Measurements from ENCODE around the gene MYO16.

MYO16 gene

DNA sequence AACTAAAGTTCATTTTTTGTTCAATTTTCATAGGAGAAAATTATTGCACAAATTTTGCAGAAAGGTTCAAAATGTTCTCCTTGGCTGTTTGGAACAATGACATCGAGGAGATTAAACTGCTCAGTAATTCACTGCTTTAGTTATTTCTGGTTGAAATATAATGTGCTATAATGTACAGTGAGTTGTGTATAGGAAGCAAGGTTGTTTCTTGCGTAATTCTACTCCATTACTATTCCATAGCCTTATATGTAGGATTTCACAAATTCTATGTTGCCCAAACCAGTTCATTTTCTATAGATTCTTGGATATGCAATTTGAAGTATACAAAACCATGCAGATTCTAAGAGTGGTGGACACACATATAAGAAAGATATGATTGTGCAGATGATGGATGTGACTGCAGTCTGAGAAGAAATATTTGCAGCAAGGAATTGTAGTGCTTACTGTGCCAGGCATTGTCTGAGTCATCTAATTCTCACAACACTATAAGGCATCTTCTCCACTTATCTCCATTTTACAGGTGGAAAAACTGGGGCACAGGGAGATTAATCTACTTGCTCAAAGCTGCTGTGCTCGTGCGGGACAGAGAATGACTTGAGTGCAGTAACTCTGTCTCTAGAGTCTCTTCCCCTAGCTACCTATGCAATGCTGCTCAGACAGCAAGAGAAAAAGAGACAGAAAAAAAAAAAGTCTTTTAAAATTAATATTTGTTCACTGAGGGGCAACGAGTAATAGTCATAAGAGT, 515.5 kb downstream of the MYO16 start:
- no peaks in the 10 kb centered on the region for H3K36me3 ChIP-seq

DNA sequence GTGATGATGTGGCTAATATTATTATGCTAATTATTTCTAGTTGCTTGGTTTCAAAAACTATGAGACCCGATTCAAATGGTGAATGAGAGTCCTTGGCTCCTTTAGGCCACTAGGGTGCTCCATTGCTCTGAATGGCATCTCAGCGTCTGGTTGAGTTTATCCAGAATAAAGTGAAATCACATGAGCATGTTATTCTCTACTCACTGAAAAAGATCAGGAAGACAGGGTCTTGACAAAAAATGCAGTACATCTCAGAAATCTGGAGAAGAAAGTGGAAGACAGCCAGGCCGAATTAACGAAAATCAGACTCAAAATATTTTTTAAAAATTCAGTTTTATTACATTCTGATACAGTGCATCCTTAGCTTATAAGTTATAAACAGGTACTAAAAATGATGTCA, 516.2 kb downstream of the MYO16 start:
- DNase-seq = peak; percentile 57
- Histone ChIP-seq H3K9me3 (no peaks in the 10 kb centered on the region), H3K27me3 (no peaks in the 10 kb centered on the region), H3K4me3 (ENCODE audit: low read depth, low read length) (no peak overlapping the region), H3K36me3 (no peaks in the 10 kb centered on the region), H3K4me1 (no peaks in the 10 kb centered on the region)
- TF ChIP-seq, protein P1, sequence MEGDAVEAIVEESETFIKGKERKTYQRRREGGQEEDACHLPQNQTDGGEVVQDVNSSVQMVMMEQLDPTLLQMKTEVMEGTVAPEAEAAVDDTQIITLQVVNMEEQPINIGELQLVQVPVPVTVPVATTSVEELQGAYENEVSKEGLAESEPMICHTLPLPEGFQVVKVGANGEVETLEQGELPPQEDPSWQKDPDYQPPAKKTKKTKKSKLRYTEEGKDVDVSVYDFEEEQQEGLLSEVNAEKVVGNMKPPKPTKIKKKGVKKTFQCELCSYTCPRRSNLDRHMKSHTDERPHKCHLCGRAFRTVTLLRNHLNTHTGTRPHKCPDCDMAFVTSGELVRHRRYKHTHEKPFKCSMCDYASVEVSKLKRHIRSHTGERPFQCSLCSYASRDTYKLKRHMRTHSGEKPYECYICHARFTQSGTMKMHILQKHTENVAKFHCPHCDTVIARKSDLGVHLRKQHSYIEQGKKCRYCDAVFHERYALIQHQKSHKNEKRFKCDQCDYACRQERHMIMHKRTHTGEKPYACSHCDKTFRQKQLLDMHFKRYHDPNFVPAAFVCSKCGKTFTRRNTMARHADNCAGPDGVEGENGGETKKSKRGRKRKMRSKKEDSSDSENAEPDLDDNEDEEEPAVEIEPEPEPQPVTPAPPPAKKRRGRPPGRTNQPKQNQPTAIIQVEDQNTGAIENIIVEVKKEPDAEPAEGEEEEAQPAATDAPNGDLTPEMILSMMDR (IDR thresholded peaks at IDR 0.05; ENCODE audit: low read depth, low read length) = peak; percentile 97

More for the DNA sequence above, 515.5 kb downstream of the MYO16 start:
- no peak for DNase-seq
- no peaks in the 10 kb centered on the region for H3K27me3 ChIP-seq
- H3K4me3 ChIP-seq (ENCODE audit: low read depth, low read length) = no peak overlapping the region
- no peaks in the 10 kb centered on the region for H3K9me3 ChIP-seq
- TF ChIP-seq, protein P1 (IDR thresholded peaks at IDR 0.05; ENCODE audit: low read depth, low read length) = no peak
- no peaks in the 10 kb centered on the region for H3K4me1 ChIP-seq

DNA sequence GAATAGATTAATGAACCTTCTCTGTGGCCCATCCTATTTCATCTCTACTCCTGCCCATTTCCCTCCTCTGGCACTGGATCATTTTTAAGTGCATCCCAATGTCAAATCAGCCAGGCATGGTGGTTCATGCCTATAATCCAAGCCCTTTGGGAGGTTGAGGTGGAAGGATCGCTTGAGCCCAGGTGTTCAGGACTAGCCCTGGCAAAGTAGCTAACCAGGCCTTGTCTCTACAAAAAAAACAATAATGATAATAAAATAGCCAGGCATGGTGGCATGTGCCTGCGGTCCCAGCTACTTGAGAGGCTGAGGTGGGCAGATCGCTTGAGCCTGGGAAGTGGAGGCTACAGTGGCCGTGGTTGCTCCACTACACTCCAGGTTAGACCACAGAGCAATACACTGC, 517.0 kb downstream of the MYO16 start:
- H3K36me3 ChIP-seq = no peaks in the 10 kb centered on the region
- TF ChIP-seq, protein P1 (IDR thresholded peaks at IDR 0.05; ENCODE audit: low read depth, low read length) = no peak
- H3K9me3 ChIP-seq = no peaks in the 10 kb centered on the region
- H3K4me3 ChIP-seq (ENCODE audit: low read depth, low read length) = no peak overlapping the region
- no peaks in the 10 kb centered on the region for H3K4me1 ChIP-seq
- no peak for DNase-seq
- no peaks in the 10 kb centered on the region for H3K27me3 ChIP-seq

DNA sequence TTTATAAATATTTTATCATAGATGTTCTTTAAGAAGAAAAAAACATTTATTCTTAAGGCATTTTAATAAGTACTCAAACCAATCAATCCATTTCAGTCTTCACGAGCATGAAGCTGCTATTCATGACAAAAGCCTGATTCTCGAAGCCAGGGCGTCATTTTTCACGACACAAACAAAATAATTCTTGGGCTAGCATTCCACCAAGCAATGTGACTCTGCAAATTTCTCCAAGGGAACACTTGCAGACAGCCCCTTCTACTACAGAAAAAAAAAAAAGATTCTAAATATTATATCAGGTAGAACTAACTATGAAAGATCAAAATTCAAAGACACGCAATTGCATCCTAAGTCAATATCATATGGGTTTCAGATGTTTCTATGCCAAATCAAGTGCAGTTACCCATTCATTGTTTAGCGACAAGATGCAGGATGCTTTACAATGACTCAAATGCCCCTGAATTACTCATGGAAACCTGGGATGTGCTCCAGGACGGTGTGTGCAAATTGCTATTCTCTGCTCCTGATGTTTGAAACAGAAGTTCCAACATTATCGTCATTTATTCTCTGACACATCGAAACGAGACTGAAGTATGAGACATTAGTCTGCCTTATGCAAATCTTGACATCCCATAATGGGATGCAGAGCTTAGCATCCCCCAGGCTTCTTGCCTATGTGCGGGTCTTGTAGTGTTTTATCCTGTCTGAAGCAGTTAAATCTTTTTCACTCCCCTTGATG, 517.7 kb downstream of the MYO16 start:
- H3K27me3 ChIP-seq = no peaks in the 10 kb centered on the region
- no peaks in the 10 kb centered on the region; the same call in 1 of the 2 replicates for H3K4me1 ChIP-seq
- TF ChIP-seq, protein P1 (IDR thresholded peaks at IDR 0.05; ENCODE audit: low read depth, low read length) = no peak
- no peak for DNase-seq
- no peaks in the 10 kb centered on the region for H3K36me3 ChIP-seq
- H3K4me3 ChIP-seq (ENCODE audit: low read depth, low read length) = no peak overlapping the region
- no peaks in the 10 kb centered on the region for H3K9me3 ChIP-seq

DNA sequence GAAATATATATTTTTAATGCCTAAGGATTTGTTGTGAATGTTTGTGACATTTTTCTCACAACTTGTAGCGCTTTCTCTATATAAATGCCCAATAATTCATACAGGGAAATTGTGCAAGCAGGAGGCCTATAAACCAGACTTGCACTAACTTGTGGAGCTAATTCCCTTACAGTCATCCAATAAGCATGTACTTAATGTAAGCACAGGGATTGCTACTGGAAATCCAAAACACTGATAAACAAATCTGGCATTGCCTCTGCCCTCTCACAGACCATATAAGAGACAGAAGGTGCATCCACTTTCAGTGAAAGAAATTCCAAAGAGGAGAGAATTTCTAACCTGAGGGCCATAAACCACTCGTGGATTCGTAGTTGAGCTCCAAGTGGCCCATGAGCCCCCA, 518.8 kb downstream of the MYO16 start:
- Histone ChIP-seq H3K9me3 (no peaks in the 10 kb centered on the region), H3K36me3 (no peaks in the 10 kb centered on the region), H3K4me1 (no peaks in the 10 kb centered on the region; the same call in 1 of the 2 replicates), H3K27me3 (no peaks in the 10 kb centered on the region), H3K4me3 (ENCODE audit: low read depth, low read length) (no peak overlapping the region)
- DNase-seq = no peak
- TF ChIP-seq, protein P1 (IDR thresholded peaks at IDR 0.05; ENCODE audit: low read depth, low read length) = no peak

DNA sequence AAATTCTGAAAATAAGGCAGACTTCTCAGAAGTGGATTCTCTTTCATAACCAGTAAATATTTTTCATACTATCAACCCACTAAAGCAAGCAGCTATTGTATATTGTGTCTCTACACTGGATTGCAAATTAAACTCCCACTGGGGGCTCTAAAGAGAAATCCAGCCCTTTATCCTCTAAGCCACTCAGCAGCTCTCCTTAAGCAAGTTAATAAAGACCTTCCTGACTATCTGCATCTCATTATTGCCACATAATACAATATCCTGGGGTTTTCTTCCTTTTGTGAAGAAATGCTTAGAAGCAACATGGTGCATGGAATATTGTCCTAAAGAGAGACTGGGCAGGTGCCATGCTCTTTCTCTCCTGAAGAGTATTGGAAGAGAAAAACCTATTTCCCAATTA, 521.3 kb downstream of the MYO16 start:
- no peak overlapping the region for H3K4me3 ChIP-seq (ENCODE audit: low read depth, low read length)
- no peaks in the 10 kb centered on the region; the same call in none of the 2 replicates for H3K4me1 ChIP-seq
- no peak for DNase-seq
- no peaks in the 10 kb centered on the region for H3K36me3 ChIP-seq
- TF ChIP-seq, protein P1 (IDR thresholded peaks at IDR 0.05; ENCODE audit: low read depth, low read length) = no peak
- H3K9me3 ChIP-seq = no peaks in the 10 kb centered on the region
- no peaks in the 10 kb centered on the region for H3K27me3 ChIP-seq

All from BE2C (cell line).